ENCODE data around the gene OR2J2.

- TF ChIP-seq CEBPB (IDR thresholded peaks at IDR 0.05) (no peak), FOSL2 (IDR thresholded peaks at IDR 0.05) (no peak), FOSL2 (CRISPR knock-in tag; IDR thresholded peaks at IDR 0.05) (no peak), CHD2 (IDR thresholded peaks at IDR 0.05; ENCODE audit: low read length, partially characterized antibody) (no peak), RCOR1 (IDR thresholded peaks at IDR 0.05; ENCODE audit: low read depth, low read length) (no peak), JUNB (IDR thresholded peaks at IDR 0.05) (no peak), CTCF (IDR thresholded peaks at IDR 0.05) (no peak), EP300 (IDR thresholded peaks at IDR 0.05) (no peak)
These were observed 41.2 kb upstream of the OR2J2 start for GRCh38 chr6:29129326-29130012.
